ENCODE results near the gene BTNL8.

BTNL8 gene

DNA sequence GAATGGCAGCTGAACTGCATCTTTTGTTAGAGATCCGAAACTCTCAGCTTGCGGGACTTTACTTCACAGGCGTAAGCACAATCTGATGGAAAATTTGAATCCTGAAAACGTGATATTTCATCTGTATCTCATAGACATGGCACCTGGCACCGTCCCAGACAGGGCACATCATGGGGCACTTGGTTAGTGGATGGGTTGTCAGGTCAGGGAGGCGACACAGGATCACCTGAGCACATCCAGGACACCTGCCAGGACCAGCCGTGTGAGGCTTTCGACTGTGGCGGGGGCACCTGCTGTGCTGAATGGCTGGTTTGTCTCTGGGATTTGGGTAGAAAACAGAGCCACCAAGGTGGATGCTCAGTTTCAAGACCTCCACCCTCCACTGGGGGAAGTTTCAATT, 26.5 kb upstream of the BTNL8 start:
- Histone ChIP-seq H3K27me3 (ENCODE audit: insufficient read depth, low read length, poor library complexity) (peaks cover 6% of the 10 kb centered on the region), H4K20me1 (ENCODE audit: insufficient read depth, low read length) (no peaks in the 10 kb centered on the region), H3K36me3 (ENCODE audit: insufficient read depth, low read length) (no peaks in the 10 kb centered on the region), H3K27ac (ENCODE audit: low read length) (no peak overlapping the region), H3K4me2 (ENCODE audit: insufficient read depth, low read length) (no peak overlapping the region), H3K9ac (ENCODE audit: low read depth, low read length) (no peak overlapping the region), H3K79me2 (ENCODE audit: insufficient read depth, low read length) (no peaks in the 10 kb centered on the region), H3K4me1 (ENCODE audit: insufficient read depth, low read length) (no peaks in the 10 kb centered on the region), H3K9me3 (ENCODE audit: insufficient read depth, low read length, severe bottlenecking) (no peaks in the 10 kb centered on the region), H2AFZ (ENCODE audit: low read depth, low read length) (no peak overlapping the region), H3K4me3 (ENCODE audit: low read depth in 1 of 2, low read length in 2 of 2) (no peak overlapping the region)
- ATAC-seq (ENCODE audit: insufficient read depth, low read depth): no peak
- TF ChIP-seq, protein P1, sequence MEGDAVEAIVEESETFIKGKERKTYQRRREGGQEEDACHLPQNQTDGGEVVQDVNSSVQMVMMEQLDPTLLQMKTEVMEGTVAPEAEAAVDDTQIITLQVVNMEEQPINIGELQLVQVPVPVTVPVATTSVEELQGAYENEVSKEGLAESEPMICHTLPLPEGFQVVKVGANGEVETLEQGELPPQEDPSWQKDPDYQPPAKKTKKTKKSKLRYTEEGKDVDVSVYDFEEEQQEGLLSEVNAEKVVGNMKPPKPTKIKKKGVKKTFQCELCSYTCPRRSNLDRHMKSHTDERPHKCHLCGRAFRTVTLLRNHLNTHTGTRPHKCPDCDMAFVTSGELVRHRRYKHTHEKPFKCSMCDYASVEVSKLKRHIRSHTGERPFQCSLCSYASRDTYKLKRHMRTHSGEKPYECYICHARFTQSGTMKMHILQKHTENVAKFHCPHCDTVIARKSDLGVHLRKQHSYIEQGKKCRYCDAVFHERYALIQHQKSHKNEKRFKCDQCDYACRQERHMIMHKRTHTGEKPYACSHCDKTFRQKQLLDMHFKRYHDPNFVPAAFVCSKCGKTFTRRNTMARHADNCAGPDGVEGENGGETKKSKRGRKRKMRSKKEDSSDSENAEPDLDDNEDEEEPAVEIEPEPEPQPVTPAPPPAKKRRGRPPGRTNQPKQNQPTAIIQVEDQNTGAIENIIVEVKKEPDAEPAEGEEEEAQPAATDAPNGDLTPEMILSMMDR (IDR thresholded peaks at IDR 0.05; ENCODE audit: borderline replicate concordance, extremely low read depth, low read length, poor library complexity, severe bottlenecking): no peak
- no peak for TF ChIP-seq EZH2 (IDR thresholded peaks at IDR 0.05; ENCODE audit: borderline replicate concordance, low read depth, low read length, severe bottlenecking)
- DNase-seq: no peak

DNA sequence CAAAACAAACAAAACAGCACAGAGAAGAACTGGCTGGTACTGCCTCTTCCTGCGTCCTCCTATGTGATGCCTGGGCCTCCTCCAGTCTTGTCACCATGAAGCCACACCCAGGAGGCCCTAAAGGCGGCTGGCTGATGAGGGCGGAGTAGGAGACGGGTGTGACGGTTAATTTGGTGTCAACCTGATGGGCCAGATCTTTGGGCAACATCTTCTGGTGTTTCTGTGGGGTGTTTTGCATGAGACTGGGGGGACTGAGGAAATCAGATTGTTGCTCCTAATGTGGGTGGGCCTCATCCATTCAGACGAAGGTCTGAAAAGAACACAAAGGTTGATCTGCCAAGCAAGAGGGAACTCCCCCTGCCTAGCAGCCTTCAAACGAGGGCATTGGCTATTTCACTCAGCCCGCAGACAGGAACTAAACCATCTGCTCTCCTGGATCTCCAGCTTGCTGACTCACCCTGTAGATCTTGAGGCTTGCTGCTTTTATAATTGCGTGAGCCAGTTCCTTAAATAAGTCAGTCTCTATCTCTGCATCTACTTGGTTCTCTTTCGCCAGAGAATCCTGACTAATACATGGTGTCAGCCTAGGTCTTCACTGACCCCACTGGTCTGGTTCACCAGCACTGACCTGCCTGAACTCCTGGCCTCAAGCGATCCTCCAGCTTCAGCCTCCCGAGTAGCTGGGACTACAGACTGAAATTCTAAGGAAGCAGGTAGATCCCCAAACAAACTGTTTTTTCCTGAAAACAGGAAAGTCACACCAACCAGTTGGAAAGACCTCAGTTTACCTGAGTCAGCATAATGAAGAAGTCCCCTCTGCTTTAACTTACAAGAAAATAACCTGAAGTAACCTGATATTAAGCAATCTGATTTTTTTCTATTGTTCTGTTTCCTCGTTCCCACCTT, 25.1 kb upstream of the BTNL8 start:
- Histone ChIP-seq H3K36me3 (ENCODE audit: insufficient read depth, low read length) (no peaks in the 10 kb centered on the region), H3K4me1 (ENCODE audit: insufficient read depth, low read length) (no peaks in the 10 kb centered on the region), H3K4me2 (ENCODE audit: insufficient read depth, low read length) (no peak overlapping the region), H3K4me3 (ENCODE audit: low read depth in 1 of 2, low read length in 2 of 2) (no peak overlapping the region), H3K79me2 (ENCODE audit: insufficient read depth, low read length) (no peaks in the 10 kb centered on the region), H3K27ac (ENCODE audit: low read length) (no peak overlapping the region), H3K9ac (ENCODE audit: low read depth, low read length) (no peak overlapping the region), H3K27me3 (ENCODE audit: insufficient read depth, low read length, poor library complexity) (peaks cover 6% of the 10 kb centered on the region), H2AFZ (ENCODE audit: low read depth, low read length) (no peak overlapping the region), H4K20me1 (ENCODE audit: insufficient read depth, low read length) (no peaks in the 10 kb centered on the region), H3K9me3 (ENCODE audit: insufficient read depth, low read length, severe bottlenecking) (no peaks in the 10 kb centered on the region)
- ATAC-seq (ENCODE audit: insufficient read depth, low read depth) (no peak; the same call in 2 of the 3 replicates), DNase-seq (no peak)
- TF ChIP-seq, protein P1 (IDR thresholded peaks at IDR 0.05; ENCODE audit: borderline replicate concordance, extremely low read depth, low read length, poor library complexity, severe bottlenecking): no peak
- TF ChIP-seq EZH2 (IDR thresholded peaks at IDR 0.05; ENCODE audit: borderline replicate concordance, low read depth, low read length, severe bottlenecking): no peak

DNA sequence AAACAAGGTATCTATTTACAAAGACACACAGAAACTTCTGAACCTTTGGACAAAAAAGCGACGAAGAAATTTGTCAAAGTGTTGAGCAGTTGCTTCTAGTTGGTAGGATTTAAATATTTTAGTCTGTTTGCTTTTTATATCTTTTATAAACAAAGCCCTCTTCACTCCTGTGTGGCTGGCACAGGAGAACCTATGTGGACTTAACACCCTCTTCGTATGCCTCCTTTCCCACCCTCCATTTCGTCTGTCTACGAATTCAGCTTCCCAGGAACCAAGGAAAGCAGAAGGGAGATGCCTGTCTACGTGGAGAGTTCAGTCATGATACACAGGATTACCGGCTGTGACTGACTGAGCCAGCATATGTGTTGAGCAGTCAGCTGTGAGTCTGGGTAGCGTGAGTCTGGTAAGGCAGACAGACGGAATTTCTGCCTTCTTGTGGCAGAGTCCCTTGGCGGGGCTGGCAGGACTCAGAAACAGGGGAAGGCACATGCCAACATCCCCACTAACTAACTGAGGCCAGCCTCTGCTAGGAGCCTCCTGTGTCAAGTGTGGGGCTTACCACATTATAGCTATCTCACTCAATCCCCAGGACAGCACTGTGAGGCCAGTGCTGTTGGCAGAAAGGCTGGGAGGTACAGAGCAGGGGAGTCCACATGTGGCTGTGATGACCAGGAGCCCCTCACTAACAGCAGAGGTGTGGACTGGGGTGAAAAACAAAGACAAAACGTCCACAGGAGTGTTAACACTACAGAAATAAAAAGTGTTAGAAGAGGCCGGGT, 24.0 kb upstream of the BTNL8 start:
- H3K4me2 ChIP-seq (ENCODE audit: insufficient read depth, low read length): no peak overlapping the region
- H4K20me1 ChIP-seq (ENCODE audit: insufficient read depth, low read length): no peaks in the 10 kb centered on the region
- H3K36me3 ChIP-seq (ENCODE audit: insufficient read depth, low read length): no peaks in the 10 kb centered on the region
- DNase-seq: no peak
- H3K27ac ChIP-seq (ENCODE audit: low read length): no peak overlapping the region
- TF ChIP-seq EZH2 (IDR thresholded peaks at IDR 0.05; ENCODE audit: borderline replicate concordance, low read depth, low read length, severe bottlenecking): no peak
- TF ChIP-seq, protein P1 (IDR thresholded peaks at IDR 0.05; ENCODE audit: borderline replicate concordance, extremely low read depth, low read length, poor library complexity, severe bottlenecking): no peak
- H3K27me3 ChIP-seq (ENCODE audit: insufficient read depth, low read length, poor library complexity): peaks cover 6% of the 10 kb centered on the region
- ATAC-seq (ENCODE audit: insufficient read depth, low read depth): no peak
- no peaks in the 10 kb centered on the region for H3K4me1 ChIP-seq (ENCODE audit: insufficient read depth, low read length)
- H3K79me2 ChIP-seq (ENCODE audit: insufficient read depth, low read length): no peaks in the 10 kb centered on the region
- no peak overlapping the region for H2AFZ ChIP-seq (ENCODE audit: low read depth, low read length)
- no peaks in the 10 kb centered on the region for H3K9me3 ChIP-seq (ENCODE audit: insufficient read depth, low read length, severe bottlenecking)
- H3K9ac ChIP-seq (ENCODE audit: low read depth, low read length): no peak overlapping the region
- no peak overlapping the region for H3K4me3 ChIP-seq (ENCODE audit: low read depth in 1 of 2, low read length in 2 of 2)

All from DND-41 (cell line).